GM12874 (cell line): ENCODE measurements around the gene SCARB1.

Experiments
- TF ChIP-seq, protein P1 (sequence below): IDR thresholded peaks from 2 replicates; pipeline ENCODE4 v1.5.1; 2011; ENCODE audit warnings: low read depth, mild to moderate bottlenecking, control low read depth, low read length, moderate library complexity; ENCODE audit not compliant: insufficient read depth

The SCARB1 gene

DNA sequence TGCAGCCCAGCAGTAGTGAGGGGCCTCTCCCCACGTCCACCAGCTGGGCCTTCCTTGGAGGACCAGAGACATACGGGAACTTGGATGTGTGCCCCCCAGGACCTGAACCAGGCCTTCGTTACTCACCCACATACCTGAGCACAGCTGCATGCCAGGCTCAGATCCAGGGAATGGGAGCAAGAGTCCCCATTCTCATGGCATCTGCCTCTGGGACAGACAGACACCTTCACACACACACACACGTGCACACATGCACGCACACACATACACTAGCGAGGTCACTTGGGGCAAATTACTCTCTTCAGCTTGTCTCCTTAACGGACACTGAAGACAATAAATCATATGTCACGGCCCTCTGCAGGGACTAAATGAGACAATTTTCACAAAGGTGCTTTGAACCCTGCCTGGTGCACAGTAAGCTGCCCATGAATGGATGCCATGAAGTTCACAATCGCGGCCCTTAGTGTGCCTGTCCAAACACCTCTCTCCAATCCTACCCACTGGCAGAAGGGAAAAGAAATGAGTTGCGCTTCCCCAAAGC is 5.7 kb downstream of the SCARB1 start:
- TF ChIP-seq, protein P1, sequence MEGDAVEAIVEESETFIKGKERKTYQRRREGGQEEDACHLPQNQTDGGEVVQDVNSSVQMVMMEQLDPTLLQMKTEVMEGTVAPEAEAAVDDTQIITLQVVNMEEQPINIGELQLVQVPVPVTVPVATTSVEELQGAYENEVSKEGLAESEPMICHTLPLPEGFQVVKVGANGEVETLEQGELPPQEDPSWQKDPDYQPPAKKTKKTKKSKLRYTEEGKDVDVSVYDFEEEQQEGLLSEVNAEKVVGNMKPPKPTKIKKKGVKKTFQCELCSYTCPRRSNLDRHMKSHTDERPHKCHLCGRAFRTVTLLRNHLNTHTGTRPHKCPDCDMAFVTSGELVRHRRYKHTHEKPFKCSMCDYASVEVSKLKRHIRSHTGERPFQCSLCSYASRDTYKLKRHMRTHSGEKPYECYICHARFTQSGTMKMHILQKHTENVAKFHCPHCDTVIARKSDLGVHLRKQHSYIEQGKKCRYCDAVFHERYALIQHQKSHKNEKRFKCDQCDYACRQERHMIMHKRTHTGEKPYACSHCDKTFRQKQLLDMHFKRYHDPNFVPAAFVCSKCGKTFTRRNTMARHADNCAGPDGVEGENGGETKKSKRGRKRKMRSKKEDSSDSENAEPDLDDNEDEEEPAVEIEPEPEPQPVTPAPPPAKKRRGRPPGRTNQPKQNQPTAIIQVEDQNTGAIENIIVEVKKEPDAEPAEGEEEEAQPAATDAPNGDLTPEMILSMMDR, result no peak

DNA sequence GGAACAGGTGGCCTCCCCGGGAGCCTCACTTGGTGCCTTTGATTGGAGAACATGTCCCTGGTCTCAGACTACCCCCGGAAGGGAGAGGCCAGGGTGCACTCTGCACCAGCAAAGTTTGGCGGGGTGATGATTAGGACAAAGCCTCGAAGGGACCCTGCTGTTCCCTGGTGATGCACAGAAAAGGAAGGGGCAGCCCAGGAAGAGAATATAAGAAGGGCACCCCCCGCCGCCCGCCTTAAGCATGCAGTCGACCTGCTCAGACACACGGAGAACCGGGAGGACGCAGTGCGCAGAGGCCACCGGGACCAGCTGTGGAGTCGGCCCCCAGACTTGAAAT is 6.9 kb downstream of the SCARB1 start:
- TF ChIP-seq, protein P1, result no peak

DNA sequence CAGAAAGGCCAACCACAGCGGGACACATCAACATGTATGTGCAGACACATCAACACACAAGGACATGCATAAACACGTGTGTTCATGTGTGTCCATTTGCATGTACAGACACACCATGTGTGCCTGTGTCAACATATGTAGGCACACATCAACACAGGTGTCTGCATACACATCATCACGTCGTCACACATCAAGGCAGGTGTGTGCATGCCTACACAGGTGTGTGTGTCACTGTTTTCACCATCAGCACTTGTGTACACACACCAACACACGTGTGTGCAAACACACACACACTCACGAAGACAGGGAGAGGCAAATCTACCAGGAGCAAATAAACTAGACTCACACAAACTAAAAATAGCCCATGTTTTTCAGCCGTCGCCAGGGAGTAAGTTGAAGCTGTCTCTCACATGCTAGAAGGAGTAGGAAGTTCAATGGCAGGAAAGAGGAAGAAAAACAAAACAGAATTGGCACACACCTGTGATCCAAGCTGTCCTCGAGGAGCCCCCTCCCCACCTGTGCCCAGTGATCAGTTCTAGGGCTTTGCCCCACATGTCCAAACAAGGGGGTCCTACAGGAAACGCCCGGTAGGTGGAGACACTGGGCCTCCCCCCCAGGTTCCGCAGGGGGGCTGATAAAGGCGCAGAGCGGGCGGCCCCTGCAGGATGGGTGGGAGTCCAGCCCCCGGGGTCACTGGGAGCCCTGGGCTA is 7.4 kb downstream of the SCARB1 start:
- TF ChIP-seq, protein P1, result peak; percentile 46

DNA sequence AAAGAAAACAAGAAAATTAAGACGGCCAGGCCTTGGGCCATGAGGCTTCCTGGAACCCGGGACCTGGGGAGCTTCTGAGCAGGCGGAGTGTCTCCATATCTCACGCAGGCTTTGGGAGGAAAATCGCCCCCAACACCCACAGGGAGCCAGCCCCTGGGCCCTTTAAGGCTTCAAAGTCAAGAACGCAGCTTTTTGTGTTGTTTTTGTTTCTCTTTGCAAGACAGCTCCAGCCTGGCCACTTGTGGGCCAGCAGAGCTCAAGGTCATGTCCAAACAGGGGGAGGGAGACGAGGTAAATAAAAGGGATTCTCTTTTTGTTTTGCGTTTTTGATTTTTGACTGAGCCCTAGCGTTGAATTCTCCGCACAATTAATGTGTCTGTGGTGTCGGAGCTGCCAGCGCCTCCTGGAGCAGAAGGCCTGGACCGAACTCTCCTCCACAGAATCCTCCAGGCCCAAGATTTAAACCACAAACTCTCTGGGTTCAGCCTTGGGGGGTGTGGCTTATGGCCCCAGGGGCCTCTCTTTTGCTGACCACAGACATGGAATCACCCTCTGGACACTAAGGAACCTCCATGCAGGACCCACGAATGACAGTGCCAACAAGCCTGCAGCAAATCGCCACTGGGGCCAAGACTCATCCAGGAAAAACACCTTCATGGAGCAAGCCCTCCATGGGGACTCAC is 8.2 kb downstream of the SCARB1 start:
- TF ChIP-seq, protein P1, result no peak

DNA sequence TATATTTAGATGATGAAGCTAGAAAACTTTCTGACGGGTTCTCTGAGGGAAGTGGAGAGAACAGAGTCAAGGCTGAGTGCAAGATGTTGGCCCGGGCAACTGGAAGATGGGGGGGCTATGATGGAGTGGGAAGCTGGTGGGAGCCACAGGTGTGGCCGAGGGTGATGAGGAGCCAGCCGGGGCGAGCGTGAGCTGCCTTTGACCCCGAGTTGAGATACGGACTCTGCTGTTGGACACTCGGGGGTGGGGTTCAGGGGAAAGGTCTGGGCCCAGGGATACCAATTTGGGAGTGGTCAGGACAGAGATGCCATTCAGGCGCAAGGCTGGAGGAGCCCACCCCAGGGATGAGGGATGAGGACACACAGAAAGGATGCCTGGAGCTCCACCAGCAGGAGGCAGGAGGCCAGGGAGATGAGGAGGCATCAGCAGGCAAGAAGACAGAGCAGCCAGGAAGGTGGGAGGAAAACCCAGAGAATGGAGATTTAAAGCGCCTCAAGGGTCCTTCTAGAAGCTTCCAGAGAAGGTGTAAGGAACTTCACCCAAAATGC is 9.0 kb downstream of the SCARB1 start:
- TF ChIP-seq, protein P1, result no peak

DNA sequence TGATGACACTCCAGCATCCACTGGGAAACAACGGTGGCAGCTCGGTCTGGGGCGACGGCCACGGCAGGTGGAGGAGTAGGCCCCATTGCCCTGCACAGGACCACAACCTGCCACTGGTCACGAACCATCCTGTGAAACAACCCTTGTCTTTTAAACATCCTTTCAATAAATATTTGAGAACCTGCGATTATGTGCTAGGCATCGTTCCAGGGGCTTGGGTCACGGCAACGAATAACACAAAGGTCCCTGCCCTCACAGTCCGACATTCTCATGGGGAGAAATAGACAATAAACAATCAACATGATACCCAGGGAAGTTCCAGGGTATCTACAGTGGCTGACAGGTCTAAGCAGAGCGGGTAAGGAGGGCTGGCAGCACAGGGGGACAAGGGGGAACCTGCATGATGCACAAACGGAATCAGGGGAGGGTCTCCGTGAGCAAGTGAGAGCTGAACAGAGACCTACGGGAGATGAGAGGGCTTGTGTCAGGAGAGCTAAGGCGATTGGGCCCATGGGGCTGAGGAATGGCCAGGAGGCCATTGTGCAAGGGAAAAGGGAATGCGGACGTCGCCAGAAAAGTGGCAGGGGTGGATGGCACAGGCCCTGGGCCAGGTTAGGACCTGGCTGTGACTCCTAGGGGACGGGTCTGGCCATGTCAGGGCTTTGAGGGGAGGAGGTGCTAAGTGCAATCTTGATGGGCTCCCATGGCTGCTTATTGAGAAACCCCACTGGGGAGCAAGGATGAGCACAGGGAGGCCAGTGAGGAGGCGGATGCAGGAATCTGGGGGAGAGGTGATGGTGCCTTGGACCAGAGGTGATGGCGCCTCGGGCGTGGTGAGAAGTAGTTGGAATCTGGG is 9.7 kb downstream of the SCARB1 start:
- TF ChIP-seq, protein P1, result no peak
